Measurements from ENCODE around the gene PNLDC1. TPM values are rescaled to one million over a fixed set of nuclear protein-coding genes. Genes with fewer than 3 reads are reported as not detected.
"Not testable (repeated sequence)": the region's sequence is repeated elsewhere in the genome, so short reads cannot be mapped to it uniquely, and the experiment has no call there.

Gene PNLDC1
- total RNA-seq, 1 experiment from 2014 or later = not detected

GRCh38 chr6:159807150-159807858 is 7.2 kb downstream of the PNLDC1 start:
- Histone ChIP-seq H3K9me3 (no peaks in the 10 kb centered on the region), H3K4me3 (no peak overlapping the region), H3K27me3 (no peaks in the 10 kb centered on the region), H3K36me3 (no peaks in the 10 kb centered on the region)
- DNase-seq = no peak

GRCh38 chr6:159808647-159809046 is 8.6 kb downstream of the PNLDC1 start:
- DNase-seq = no peak
- no peaks in the 10 kb centered on the region for H3K27me3 ChIP-seq
- H3K36me3 ChIP-seq = no peaks in the 10 kb centered on the region

GRCh38 chr6:159809149-159809548 is 9.1 kb downstream of the PNLDC1 start:
- no peaks in the 10 kb centered on the region for H3K27me3 ChIP-seq
- DNase-seq = no peak
- H3K4me3 ChIP-seq = no peak overlapping the region

More at GRCh38 chr6:159808647-159809046, 8.6 kb downstream of the PNLDC1 start:
- Histone ChIP-seq H3K9me3 (no peaks in the 10 kb centered on the region), H3K4me3 (no peak overlapping the region)

GRCh38 chr6:159813781-159814180 is 13.7 kb downstream of the PNLDC1 start:
- no peak overlapping the region for H3K4me3 ChIP-seq
- no peaks in the 10 kb centered on the region for H3K9me3 ChIP-seq
- DNase-seq = no peak
- H3K27me3 ChIP-seq = no peaks in the 10 kb centered on the region
- H3K36me3 ChIP-seq = no peaks in the 10 kb centered on the region

More at GRCh38 chr6:159809149-159809548, 9.1 kb downstream of the PNLDC1 start:
- no peaks in the 10 kb centered on the region for H3K9me3 ChIP-seq
- H3K36me3 ChIP-seq = no peaks in the 10 kb centered on the region

GRCh38 chr6:159815410-159815809 is 15.3 kb downstream of the PNLDC1 start:
- no peaks in the 10 kb centered on the region for H3K36me3 ChIP-seq
- DNase-seq = no peak

GRCh38 chr6:159816775-159817174 is 16.7 kb downstream of the PNLDC1 start:
- H3K27me3 ChIP-seq, DNase-seq: not testable (repeated sequence)

More at GRCh38 chr6:159815410-159815809, 15.3 kb downstream of the PNLDC1 start:
- Histone ChIP-seq H3K4me3 (no peak overlapping the region), H3K9me3 (no peaks in the 10 kb centered on the region), H3K27me3 (no peaks in the 10 kb centered on the region)

GRCh38 chr6:159817951-159818739 is 18.1 kb downstream of the PNLDC1 start:
- Histone ChIP-seq H3K27me3 (no peaks in the 10 kb centered on the region), H3K9me3 (no peaks in the 10 kb centered on the region), H3K4me3 (no peak overlapping the region), H3K36me3 (no peaks in the 10 kb centered on the region)
- DNase-seq = no peak

More at GRCh38 chr6:159816775-159817174, 16.7 kb downstream of the PNLDC1 start:
- H3K36me3 ChIP-seq, H3K4me3 ChIP-seq, H3K9me3 ChIP-seq: not testable (repeated sequence)

- no peak for DNase-seq
- Histone ChIP-seq H3K9me3 (no peaks in the 10 kb centered on the region), H3K4me3 (no peak overlapping the region), H3K36me3 (no peaks in the 10 kb centered on the region), H3K27me3 (no peaks in the 10 kb centered on the region)
Observed at GRCh38 chr6:159819098-159819497, 19.0 kb downstream of the PNLDC1 start.

GRCh38 chr6:159819932-159820640 is 20.0 kb downstream of the PNLDC1 start:
- no peaks in the 10 kb centered on the region for H3K9me3 ChIP-seq
- DNase-seq = no peak
- H3K4me3 ChIP-seq = no peak overlapping the region
- no peaks in the 10 kb centered on the region for H3K36me3 ChIP-seq
- no peaks in the 10 kb centered on the region for H3K27me3 ChIP-seq

- no peaks in the 10 kb centered on the region for H3K9me3 ChIP-seq
- no peaks in the 10 kb centered on the region for H3K36me3 ChIP-seq
- H3K4me3 ChIP-seq = no peak overlapping the region
- H3K27me3 ChIP-seq = no peaks in the 10 kb centered on the region
- DNase-seq = no peak
Observed at GRCh38 chr6:159821122-159821521, 21.0 kb downstream of the PNLDC1 start.

GRCh38 chr6:159821726-159822125 is 21.6 kb downstream of the PNLDC1 start:
- H3K36me3 ChIP-seq = no peaks in the 10 kb centered on the region
- no peaks in the 10 kb centered on the region for H3K27me3 ChIP-seq
- H3K4me3 ChIP-seq = no peak overlapping the region
- DNase-seq = no peak
- no peaks in the 10 kb centered on the region for H3K9me3 ChIP-seq

GRCh38 chr6:159823953-159824352 is 23.9 kb downstream of the PNLDC1 start:
- Histone ChIP-seq H3K9me3 (no peaks in the 10 kb centered on the region), H3K27me3 (no peaks in the 10 kb centered on the region), H3K36me3 (no peaks in the 10 kb centered on the region), H3K4me3 (no peak overlapping the region)
- no peak for DNase-seq

GRCh38 chr6:159824690-159825089 is 24.6 kb downstream of the PNLDC1 start:
- not testable (repeated sequence) for H3K27me3 ChIP-seq, H3K4me3 ChIP-seq, DNase-seq, H3K36me3 ChIP-seq, H3K9me3 ChIP-seq

GRCh38 chr6:159826004-159826403 is 25.9 kb downstream of the PNLDC1 start:
- H3K36me3 ChIP-seq = no peaks in the 10 kb centered on the region

GRCh38 chr6:159826968-159827647 is 27.0 kb downstream of the PNLDC1 start:
- no peak for DNase-seq
- Histone ChIP-seq H3K36me3 (no peaks in the 10 kb centered on the region), H3K27me3 (no peaks in the 10 kb centered on the region), H3K9me3 (no peaks in the 10 kb centered on the region), H3K4me3 (no peak overlapping the region)

More at GRCh38 chr6:159826004-159826403, 25.9 kb downstream of the PNLDC1 start:
- Histone ChIP-seq H3K27me3 (no peaks in the 10 kb centered on the region), H3K4me3 (no peak overlapping the region), H3K9me3 (no peaks in the 10 kb centered on the region)
- no peak for DNase-seq

GRCh38 chr6:159828074-159828473 is 28.0 kb downstream of the PNLDC1 start:
- no peak for DNase-seq
- no peak overlapping the region for H3K4me3 ChIP-seq
- H3K27me3 ChIP-seq = no peaks in the 10 kb centered on the region
- H3K9me3 ChIP-seq = no peaks in the 10 kb centered on the region
- no peaks in the 10 kb centered on the region for H3K36me3 ChIP-seq

- DNase-seq = no peak
- Histone ChIP-seq H3K4me3 (no peak overlapping the region), H3K27me3 (no peaks in the 10 kb centered on the region), H3K9me3 (no peaks in the 10 kb centered on the region), H3K36me3 (no peaks in the 10 kb centered on the region)
Observed at GRCh38 chr6:159829526-159829925, 29.4 kb downstream of the PNLDC1 start.
